ENCODE data around the gene LIPT1.

GRCh38 chr2:99127981-99128380 is 26.8 kb upstream of the LIPT1 start:
- TF ChIP-seq OSR1 (CRISPR knock-in tag; IDR thresholded peaks at IDR 0.05) = no peak
- TF ChIP-seq ZFP30 (CRISPR knock-in tag; IDR thresholded peaks at IDR 0.05) = no peak
- TF ChIP-seq SNAI2 (CRISPR knock-in tag; IDR thresholded peaks at IDR 0.05) = no peak
- no peak for TF ChIP-seq TCF4 (CRISPR knock-in tag; IDR thresholded peaks at IDR 0.05; ENCODE audit: borderline replicate concordance)
- no peak for TF ChIP-seq ZC3H10 (CRISPR knock-in tag; IDR thresholded peaks at IDR 0.05)

Data from SK-N-SH treated with all-trans-retinoic acid at 6 μM for 48 hours (cell line).